ENCODE results near the gene LMAN2. TPM values are rescaled to one million over a fixed set of nuclear protein-coding genes. Genes with fewer than 3 reads are reported as not detected.

Gene LMAN2
- total RNA-seq, 4 donors from 2014 or later: 309 to 465 (median 383) TPM

- TF ChIP-seq, protein P1, sequence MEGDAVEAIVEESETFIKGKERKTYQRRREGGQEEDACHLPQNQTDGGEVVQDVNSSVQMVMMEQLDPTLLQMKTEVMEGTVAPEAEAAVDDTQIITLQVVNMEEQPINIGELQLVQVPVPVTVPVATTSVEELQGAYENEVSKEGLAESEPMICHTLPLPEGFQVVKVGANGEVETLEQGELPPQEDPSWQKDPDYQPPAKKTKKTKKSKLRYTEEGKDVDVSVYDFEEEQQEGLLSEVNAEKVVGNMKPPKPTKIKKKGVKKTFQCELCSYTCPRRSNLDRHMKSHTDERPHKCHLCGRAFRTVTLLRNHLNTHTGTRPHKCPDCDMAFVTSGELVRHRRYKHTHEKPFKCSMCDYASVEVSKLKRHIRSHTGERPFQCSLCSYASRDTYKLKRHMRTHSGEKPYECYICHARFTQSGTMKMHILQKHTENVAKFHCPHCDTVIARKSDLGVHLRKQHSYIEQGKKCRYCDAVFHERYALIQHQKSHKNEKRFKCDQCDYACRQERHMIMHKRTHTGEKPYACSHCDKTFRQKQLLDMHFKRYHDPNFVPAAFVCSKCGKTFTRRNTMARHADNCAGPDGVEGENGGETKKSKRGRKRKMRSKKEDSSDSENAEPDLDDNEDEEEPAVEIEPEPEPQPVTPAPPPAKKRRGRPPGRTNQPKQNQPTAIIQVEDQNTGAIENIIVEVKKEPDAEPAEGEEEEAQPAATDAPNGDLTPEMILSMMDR (IDR thresholded peaks at IDR 0.05): peak; percentile 74 to 86 (median 83)
- TF ChIP-seq POLR2A (IDR thresholded peaks at IDR 0.05): no peak
- H3K9me3 ChIP-seq: no peaks in the 10 kb centered on the region
- intact Hi-C loops (cut with DNase I): loop anchor here (5.0 kb wide), 2 partner anchors 139 to 184 kb away; no protein-coding TSS in a partner anchor
- no peak overlapping the region for H3K4me3 ChIP-seq (replicated peaks in 1 of 3)
- no peaks in the 10 kb centered on the region for H3K4me1 ChIP-seq
- H3K27me3 ChIP-seq: no peaks in the 10 kb centered on the region
- 33 to 37% methylated on average over 7 of the region's 7 CpGs for WGBS, 2 donors
- H3K27ac ChIP-seq: no peak overlapping the region
- peak; percentile 81 to 85 for DNase-seq
- H3K36me3 ChIP-seq: no peaks in the 10 kb centered on the region
Observed at GRCh38 chr5:177317959-177318377, 33.5 kb downstream of the LMAN2 start.

- Histone ChIP-seq H3K9me3 (no peaks in the 10 kb centered on the region), H3K27ac (no peak overlapping the region), H3K27me3 (no peaks in the 10 kb centered on the region), H3K4me3 (replicated peaks in 1 of 3) (no peak overlapping the region), H3K4me1 (peaks cover 14 to 15% of the 10 kb centered on the region in 2 donors), H3K36me3 (no peaks in the 10 kb centered on the region)
- intact Hi-C loops (cut with DNase I): loop anchor here (5.0 kb wide), 2 partner anchors 141 to 186 kb away; no protein-coding TSS in a partner anchor
- 83 to 99% methylated on average over 3 of the region's 3 CpGs for WGBS, 2 donors
- no peak for DNase-seq
- TF ChIP-seq, protein P1 (IDR thresholded peaks at IDR 0.05): no peak
- no peak for TF ChIP-seq POLR2A (IDR thresholded peaks at IDR 0.05)
Observed at GRCh38 chr5:177316005-177316404, 35.5 kb downstream of the LMAN2 start.

- intact Hi-C loops (cut with DNase I): loop anchor here (5.0 kb wide), 2 partner anchors 142 to 187 kb away; no protein-coding TSS in a partner anchor
- DNase-seq: no peak
Observed at GRCh38 chr5:177315411-177315810, 36.1 kb downstream of the LMAN2 start.

GRCh38 chr5:177314376-177315342 is 36.8 kb downstream of the LMAN2 start:
- Histone ChIP-seq H3K27ac (no peak overlapping the region), H3K27me3 (no peaks in the 10 kb centered on the region), H3K36me3 (no peaks in the 10 kb centered on the region), H3K9me3 (no peaks in the 10 kb centered on the region), H3K4me1 (peaks cover 14 to 20% of the 10 kb centered on the region in 2 donors), H3K4me3 (replicated peaks in 1 of 3) (no peak overlapping the region)
- WGBS, 2 donors: 86 to 94% methylated on average over 13 to 17 of the region's 18 CpGs
- intact Hi-C loops (cut with DNase I): loop anchor here (5.0 kb wide), 5 partner anchors 38 to 188 kb away; partner anchors contain the start of gene LMAN2
- no peak for DNase-seq
- TF ChIP-seq, protein P1 (IDR thresholded peaks at IDR 0.05): no peak
- no peak for TF ChIP-seq POLR2A (IDR thresholded peaks at IDR 0.05)

More at GRCh38 chr5:177315411-177315810, 36.1 kb downstream of the LMAN2 start:
- H3K4me3 ChIP-seq (replicated peaks in 1 of 3): no peak overlapping the region
- no peaks in the 10 kb centered on the region for H3K9me3 ChIP-seq
- H3K4me1 ChIP-seq: peaks cover 14 to 20% of the 10 kb centered on the region in 2 donors
- no peaks in the 10 kb centered on the region for H3K27me3 ChIP-seq
- WGBS, 2 donors: 86% methylated on average over 7 of the region's 7 CpGs; no CpG with 5 or more reads in 1 of the 2 donors
- H3K36me3 ChIP-seq: no peaks in the 10 kb centered on the region
- no peak for TF ChIP-seq POLR2A (IDR thresholded peaks at IDR 0.05)
- TF ChIP-seq, protein P1 (IDR thresholded peaks at IDR 0.05): no peak
- no peak overlapping the region for H3K27ac ChIP-seq
